Measurements from ENCODE around the gene ISOC2.
A peak's percentile ranks its signal among the peaks of the same experiment; 100 is the strongest.

Gene ISOC2

GRCh38 chr19:55443045-55443823 is 18.2 kb downstream of the ISOC2 start, which contains the start of gene SHISA7:
SHISA7 (minus strand) TSS chr19:55443300; CDS start chr19:55442863, 437 bp downstream.
- no peak within 1 kb of the TSS for H3K4me3 ChIP-seq (ENCODE audit: low read length)
- TF ChIP-seq, protein P1, sequence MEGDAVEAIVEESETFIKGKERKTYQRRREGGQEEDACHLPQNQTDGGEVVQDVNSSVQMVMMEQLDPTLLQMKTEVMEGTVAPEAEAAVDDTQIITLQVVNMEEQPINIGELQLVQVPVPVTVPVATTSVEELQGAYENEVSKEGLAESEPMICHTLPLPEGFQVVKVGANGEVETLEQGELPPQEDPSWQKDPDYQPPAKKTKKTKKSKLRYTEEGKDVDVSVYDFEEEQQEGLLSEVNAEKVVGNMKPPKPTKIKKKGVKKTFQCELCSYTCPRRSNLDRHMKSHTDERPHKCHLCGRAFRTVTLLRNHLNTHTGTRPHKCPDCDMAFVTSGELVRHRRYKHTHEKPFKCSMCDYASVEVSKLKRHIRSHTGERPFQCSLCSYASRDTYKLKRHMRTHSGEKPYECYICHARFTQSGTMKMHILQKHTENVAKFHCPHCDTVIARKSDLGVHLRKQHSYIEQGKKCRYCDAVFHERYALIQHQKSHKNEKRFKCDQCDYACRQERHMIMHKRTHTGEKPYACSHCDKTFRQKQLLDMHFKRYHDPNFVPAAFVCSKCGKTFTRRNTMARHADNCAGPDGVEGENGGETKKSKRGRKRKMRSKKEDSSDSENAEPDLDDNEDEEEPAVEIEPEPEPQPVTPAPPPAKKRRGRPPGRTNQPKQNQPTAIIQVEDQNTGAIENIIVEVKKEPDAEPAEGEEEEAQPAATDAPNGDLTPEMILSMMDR (IDR thresholded peaks at IDR 0.05; ENCODE audit: insufficient read depth, low read depth, low read length, missing control alignments): no peak
- DNase-seq (ENCODE audit: low read depth): no peak

DNA sequence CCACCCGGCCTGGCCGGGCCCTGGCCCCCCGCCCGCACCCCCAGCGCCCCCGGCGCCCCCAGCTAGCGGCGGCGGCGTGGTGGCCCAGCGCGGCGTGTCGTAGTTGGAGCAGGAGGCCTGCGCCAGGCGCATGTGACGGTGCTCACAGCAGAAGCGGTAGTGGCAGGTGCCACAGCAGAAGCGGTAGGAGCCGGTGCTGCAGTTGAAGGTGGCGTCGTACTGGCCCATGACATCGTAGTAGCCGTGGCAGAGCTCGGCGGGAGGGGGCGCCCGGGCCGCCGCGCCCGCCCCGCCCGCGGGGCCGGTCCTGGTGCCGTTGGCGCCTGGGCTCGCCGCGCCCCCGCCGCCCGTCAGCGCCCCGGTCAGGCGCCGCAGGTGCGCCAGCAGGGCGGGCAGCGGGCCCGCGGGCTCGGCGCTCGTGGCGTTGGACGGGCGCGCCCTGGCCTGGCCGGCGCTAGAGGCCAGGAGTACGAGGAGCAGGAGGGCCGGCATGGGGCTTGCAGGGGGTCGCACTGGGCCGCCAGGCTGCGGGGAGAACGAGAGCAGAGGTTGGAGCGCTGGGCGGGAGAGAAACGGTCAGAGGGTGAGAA is 19.0 kb downstream of the ISOC2 start:
- TF ChIP-seq, protein P1 (IDR thresholded peaks at IDR 0.05; ENCODE audit: insufficient read depth, low read depth, low read length, missing control alignments): no peak
- DNase-seq (ENCODE audit: low read depth): no peak
- H3K4me3 ChIP-seq (ENCODE audit: low read length): no peak overlapping the region

DNA sequence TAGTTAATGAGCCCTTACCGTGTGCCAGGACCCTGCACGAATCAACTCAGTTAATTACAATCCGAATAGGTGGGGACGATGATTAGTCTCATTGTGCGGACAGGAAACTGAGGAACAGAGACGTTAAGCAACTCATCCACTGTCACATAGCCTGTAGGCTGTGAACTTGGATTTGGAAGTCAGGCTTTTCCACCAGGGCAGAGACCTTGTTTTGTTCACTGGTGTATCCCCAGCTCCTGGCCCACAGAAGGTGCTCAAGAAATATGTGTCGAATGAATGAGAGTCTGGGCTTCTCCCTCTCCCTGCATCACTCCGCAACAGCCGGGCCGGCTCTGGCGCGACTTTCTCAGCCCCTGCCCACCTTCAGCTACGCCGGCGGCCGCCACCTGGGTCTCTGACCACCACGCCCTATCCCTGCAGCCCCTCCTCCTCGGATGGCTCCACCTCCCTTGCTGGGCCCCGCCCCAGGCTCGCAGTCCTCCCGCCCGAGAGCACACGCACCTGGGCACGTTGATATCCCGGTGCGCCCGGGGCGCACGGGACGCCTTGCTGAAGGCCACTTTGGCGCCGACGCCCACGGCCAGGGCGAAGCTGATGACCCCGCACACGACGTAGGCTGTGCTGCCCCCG is 19.6 kb downstream of the ISOC2 start:
- no peak overlapping the region for H3K4me3 ChIP-seq (ENCODE audit: low read length)
- TF ChIP-seq, protein P1 (IDR thresholded peaks at IDR 0.05; ENCODE audit: insufficient read depth, low read depth, low read length, missing control alignments): no peak
- DNase-seq (ENCODE audit: low read depth): peak; percentile 23

- H3K4me3 ChIP-seq (ENCODE audit: low read length): no peak overlapping the region
- DNase-seq (ENCODE audit: low read depth): no peak
- TF ChIP-seq, protein P1 (IDR thresholded peaks at IDR 0.05; ENCODE audit: insufficient read depth, low read depth, low read length, missing control alignments): no peak
Measured at GRCh38 chr19:55441319-55441691, 20.1 kb downstream of the ISOC2 start.

- DNase-seq (ENCODE audit: low read depth): no peak
- TF ChIP-seq, protein P1 (IDR thresholded peaks at IDR 0.05; ENCODE audit: insufficient read depth, low read depth, low read length, missing control alignments): no peak
- no peak overlapping the region for H3K4me3 ChIP-seq (ENCODE audit: low read length)
Measured at GRCh38 chr19:55440411-55441105, 20.9 kb downstream of the ISOC2 start.

- TF ChIP-seq, protein P1 (IDR thresholded peaks at IDR 0.05; ENCODE audit: insufficient read depth, low read depth, low read length, missing control alignments): no peak
- DNase-seq (ENCODE audit: low read depth): no peak
- no peak overlapping the region for H3K4me3 ChIP-seq (ENCODE audit: low read length)
Measured at GRCh38 chr19:55439052-55439451, 22.4 kb downstream of the ISOC2 start.
